OCI-LY7 (cell line): ENCODE data around the gene ST6GALNAC1. TPM values are rescaled to one million over a fixed set of nuclear protein-coding genes. Genes with fewer than 3 reads are reported as not detected.

Experiments
- Bru-seq: library from RNA; stranded (reverse); fragments of 400-500 nt; gene quantifications from one replicate; lab custom pipeline; 2021; lab: Mats Ljungman, UMichigan
- BruChase-seq, 2 experiments: library from RNA; stranded (reverse); fragments of 400-500 nt; gene quantifications; one replicate each; lab custom pipeline; 2021; lab: Mats Ljungman, UMichigan
- BruUV-seq: library from RNA; stranded (reverse); fragments of 400-500 nt; replicated peaks from 2 replicates; lab custom pipeline; 2021; lab: Mats Ljungman, UMichigan
- CTCF ChIA-PET: fragments of 300-600 bp; sonication (Branson Sonifier 250); formaldehyde crosslinking; loops from one replicate; lab custom pipeline; 2022; ENCODE audit warnings: antibody characterized with exemption; ENCODE audit not compliant: unreplicated experiment; lab: Charles Lee
- POLR2A ChIA-PET: fragments of 300-600 bp; sonication (Branson Sonifier 250); formaldehyde crosslinking; loops from one replicate; lab custom pipeline; 2022; ENCODE audit warnings: antibody characterized with exemption; lab: Charles Lee
- DNase-seq: peaks from one replicate; pipeline ENCODE4 v3.0.0-alpha.2; 2015; ENCODE audit warnings: low spot score
- H2AFZ ChIP-seq: fragments of 200-600 bp; sonication (generic), shearing (Covaris generic); 2 replicates; pipeline ENCODE4 v1.6.1; 2014; ENCODE audit warnings: mild to moderate bottlenecking, antibody characterized with exemption, low read length, moderate library complexity
- H3K27ac ChIP-seq: fragments of 200-600 bp; sonication (generic); 2 replicates; pipeline ENCODE4 v1.5.1; 2014; ENCODE audit warnings: mixed run types, low read depth, mild to moderate bottlenecking, moderate library complexity, low read length, inconsistent platforms; ENCODE audit not compliant: poor library complexity, severe bottlenecking
- H3K36me3 ChIP-seq: fragments of 200-600 bp; sonication (generic); 2 replicates; pipeline ENCODE4 v1.6.1; 2014; ENCODE audit warnings: mild to moderate bottlenecking, antibody characterized with exemption, low read length, moderate library complexity, mixed read lengths; ENCODE audit not compliant: insufficient read depth
- H3K4me1 ChIP-seq: fragments of 200-600 bp; sonication (generic); 2 replicates; pipeline ENCODE4 v1.5.1; 2014; ENCODE audit warnings: mild to moderate bottlenecking, low read length; ENCODE audit not compliant: insufficient read depth, poor library complexity, severe bottlenecking
- H3K4me2 ChIP-seq: fragments of 200-600 bp; sonication (generic); 2 replicates; pipeline ENCODE4 v1.6.1; 2014; ENCODE audit warnings: mild to moderate bottlenecking, low read length
- H3K4me3 ChIP-seq: fragments of 200-600 bp; sonication (generic); 2 replicates; pipeline ENCODE4 v1.5.1; 2014; ENCODE audit warnings: mild to moderate bottlenecking, low read depth, low read length; ENCODE audit not compliant: poor library complexity, severe bottlenecking
- H3K79me2 ChIP-seq: fragments of 200-600 bp; sonication (generic); 2 replicates; pipeline ENCODE4 v1.6.1; 2016; ENCODE audit warnings: low read depth, mild to moderate bottlenecking, low read length, moderate library complexity, mixed read lengths; ENCODE audit not compliant: insufficient read depth
- H3K9me2 ChIP-seq: fragments of 200-600 bp; sonication (generic); 2 replicates; pipeline ENCODE4 v1.6.1; 2016; ENCODE audit warnings: mild to moderate bottlenecking, low read length, mixed read lengths; ENCODE audit not compliant: insufficient read depth
- H3K9me3 ChIP-seq: fragments of 200-600 bp; sonication (generic); 2 replicates; pipeline ENCODE4 v1.6.1; 2014; ENCODE audit warnings: mild to moderate bottlenecking, mixed run types, low read length, mixed read lengths
- H4K20me1 ChIP-seq: fragments of 200-600 bp; sonication (generic); 2 replicates; pipeline ENCODE4 v1.6.1; 2014; ENCODE audit warnings: mild to moderate bottlenecking, antibody characterized with exemption, low read length, moderate library complexity, mixed read lengths; ENCODE audit not compliant: insufficient read depth
- EZH2phosphoT487 ChIP-seq: fragments of 200-600 bp; sonication (generic); IDR thresholded peaks from 2 replicates; pipeline ENCODE4 v1.6.1; 2018; ENCODE audit warnings: low read depth, borderline replicate concordance, mild to moderate bottlenecking, mixed run types, antibody characterized with exemption, low read length, moderate library complexity, mixed read lengths
- intact Hi-C: fragments of 100-400 bp; cut with micrococcal nuclease; formaldehyde crosslinking; loops from one replicate; pipeline ENCODE4 v1.10.0; 2022; ENCODE audit not compliant: unreplicated experiment
- long read RNA-seq: library from polyadenylated mRNA; stranded (forward); transcript quantifications from one replicate; pipeline ENCODE4 v2.0.0, GENCODE V29; 2022
- total RNA-seq, 2 experiments: library from RNA; depleted of rRNA in 1 of 2; stranded (reverse); fragments of >200 nt in 1 of 2; shearing (Covaris generic) in 1 of 2; gene quantifications; 2 replicates each; pipeline ENCODE4 v1.2.3, GENCODE V29; 2014 to 2022
- TF ChIP-seq, protein P1 (sequence below): fragments of 200-600 bp; sonication (generic); conservative IDR thresholded peaks from 2 replicates; pipeline ENCODE4 v1.5.1; 2014; ENCODE audit warnings: mild to moderate bottlenecking, antibody characterized with exemption, low read length, moderate library complexity, mixed read lengths

The ST6GALNAC1 gene, protein sequence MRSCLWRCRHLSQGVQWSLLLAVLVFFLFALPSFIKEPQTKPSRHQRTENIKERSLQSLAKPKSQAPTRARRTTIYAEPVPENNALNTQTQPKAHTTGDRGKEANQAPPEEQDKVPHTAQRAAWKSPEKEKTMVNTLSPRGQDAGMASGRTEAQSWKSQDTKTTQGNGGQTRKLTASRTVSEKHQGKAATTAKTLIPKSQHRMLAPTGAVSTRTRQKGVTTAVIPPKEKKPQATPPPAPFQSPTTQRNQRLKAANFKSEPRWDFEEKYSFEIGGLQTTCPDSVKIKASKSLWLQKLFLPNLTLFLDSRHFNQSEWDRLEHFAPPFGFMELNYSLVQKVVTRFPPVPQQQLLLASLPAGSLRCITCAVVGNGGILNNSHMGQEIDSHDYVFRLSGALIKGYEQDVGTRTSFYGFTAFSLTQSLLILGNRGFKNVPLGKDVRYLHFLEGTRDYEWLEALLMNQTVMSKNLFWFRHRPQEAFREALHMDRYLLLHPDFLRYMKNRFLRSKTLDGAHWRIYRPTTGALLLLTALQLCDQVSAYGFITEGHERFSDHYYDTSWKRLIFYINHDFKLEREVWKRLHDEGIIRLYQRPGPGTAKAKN
- total RNA-seq (2014; rRNA removed; shearing (Covaris generic)), result not detected in 2 replicates
- not detected in 2 replicates for total RNA-seq (2022)
- Bru-seq, nascent RNA, result percentile 21 among the genes with signal in this experiment
- BruChase-seq, experiment 1, labeled RNA remaining after a 6-hour chase, result percentile 16 among the genes with signal in this experiment
- BruChase-seq, experiment 2, labeled RNA remaining after a 2-hour chase, result percentile 16 among the genes with signal in this experiment
- long read RNA-seq, result 0 reads

DNA sequence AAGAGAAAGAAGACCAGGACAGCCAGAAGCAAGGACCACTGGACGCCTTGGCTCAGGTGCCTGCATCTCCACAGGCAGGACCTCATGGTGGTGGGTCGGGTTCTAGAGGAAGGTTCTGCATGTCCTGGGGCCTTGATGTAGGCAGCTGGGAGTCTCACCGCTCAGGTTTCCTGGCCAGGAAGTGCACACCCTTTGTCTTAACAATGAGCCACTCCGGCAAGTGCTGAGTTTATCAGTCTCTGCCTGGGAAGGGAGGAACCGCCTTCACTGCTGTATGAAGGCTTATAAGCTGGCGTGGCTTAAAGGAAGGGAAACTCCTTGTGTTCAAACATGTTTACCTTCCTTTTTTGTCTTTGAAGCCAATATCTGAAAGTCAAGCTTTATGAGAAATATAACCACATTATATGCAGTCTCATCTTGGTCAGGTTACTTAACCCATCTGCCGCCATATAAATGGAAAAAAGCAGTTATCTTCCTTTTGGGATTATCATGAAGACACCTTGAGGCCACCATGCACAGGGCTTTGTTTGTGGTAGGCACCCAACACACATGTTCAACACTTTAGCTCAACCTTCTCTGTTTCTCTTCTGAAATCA, at the start of gene ST6GALNAC1:
ST6GALNAC1 (minus strand) TSS at position 205 of the 596 bp plus-strand sequence; CDS start at position 86, 119 bp downstream.
- no peaks in the 10 kb centered on the region for H3K79me2 ChIP-seq
- DNase-seq, result no peak
- H3K9me2 ChIP-seq, result no peaks in the 10 kb centered on the region
- POLR2A ChIA-PET, result no interaction called here
- no peak within 1 kb of the TSS for H3K27ac ChIP-seq
- no peaks in the 10 kb centered on the region for H3K36me3 ChIP-seq
- BruUV-seq, result no TSS peak
- CTCF ChIA-PET, result no interaction called here
- no peak within 1 kb of the TSS for H2AFZ ChIP-seq
- no peaks in the 10 kb centered on the region for H4K20me1 ChIP-seq
- H3K4me2 ChIP-seq, result no peak within 1 kb of the TSS
- intact Hi-C loops, result no loop called here
- H3K4me3 ChIP-seq, result no peak within 1 kb of the TSS
- peaks cover 8% of the 10 kb centered on the region; the same call in 1 of the 2 replicates for H3K9me3 ChIP-seq
- H3K4me1 ChIP-seq, result no peaks in the 10 kb centered on the region
- no peak for TF ChIP-seq EZH2phosphoT487
- TF ChIP-seq, protein P1, sequence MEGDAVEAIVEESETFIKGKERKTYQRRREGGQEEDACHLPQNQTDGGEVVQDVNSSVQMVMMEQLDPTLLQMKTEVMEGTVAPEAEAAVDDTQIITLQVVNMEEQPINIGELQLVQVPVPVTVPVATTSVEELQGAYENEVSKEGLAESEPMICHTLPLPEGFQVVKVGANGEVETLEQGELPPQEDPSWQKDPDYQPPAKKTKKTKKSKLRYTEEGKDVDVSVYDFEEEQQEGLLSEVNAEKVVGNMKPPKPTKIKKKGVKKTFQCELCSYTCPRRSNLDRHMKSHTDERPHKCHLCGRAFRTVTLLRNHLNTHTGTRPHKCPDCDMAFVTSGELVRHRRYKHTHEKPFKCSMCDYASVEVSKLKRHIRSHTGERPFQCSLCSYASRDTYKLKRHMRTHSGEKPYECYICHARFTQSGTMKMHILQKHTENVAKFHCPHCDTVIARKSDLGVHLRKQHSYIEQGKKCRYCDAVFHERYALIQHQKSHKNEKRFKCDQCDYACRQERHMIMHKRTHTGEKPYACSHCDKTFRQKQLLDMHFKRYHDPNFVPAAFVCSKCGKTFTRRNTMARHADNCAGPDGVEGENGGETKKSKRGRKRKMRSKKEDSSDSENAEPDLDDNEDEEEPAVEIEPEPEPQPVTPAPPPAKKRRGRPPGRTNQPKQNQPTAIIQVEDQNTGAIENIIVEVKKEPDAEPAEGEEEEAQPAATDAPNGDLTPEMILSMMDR, result no peak

DNA sequence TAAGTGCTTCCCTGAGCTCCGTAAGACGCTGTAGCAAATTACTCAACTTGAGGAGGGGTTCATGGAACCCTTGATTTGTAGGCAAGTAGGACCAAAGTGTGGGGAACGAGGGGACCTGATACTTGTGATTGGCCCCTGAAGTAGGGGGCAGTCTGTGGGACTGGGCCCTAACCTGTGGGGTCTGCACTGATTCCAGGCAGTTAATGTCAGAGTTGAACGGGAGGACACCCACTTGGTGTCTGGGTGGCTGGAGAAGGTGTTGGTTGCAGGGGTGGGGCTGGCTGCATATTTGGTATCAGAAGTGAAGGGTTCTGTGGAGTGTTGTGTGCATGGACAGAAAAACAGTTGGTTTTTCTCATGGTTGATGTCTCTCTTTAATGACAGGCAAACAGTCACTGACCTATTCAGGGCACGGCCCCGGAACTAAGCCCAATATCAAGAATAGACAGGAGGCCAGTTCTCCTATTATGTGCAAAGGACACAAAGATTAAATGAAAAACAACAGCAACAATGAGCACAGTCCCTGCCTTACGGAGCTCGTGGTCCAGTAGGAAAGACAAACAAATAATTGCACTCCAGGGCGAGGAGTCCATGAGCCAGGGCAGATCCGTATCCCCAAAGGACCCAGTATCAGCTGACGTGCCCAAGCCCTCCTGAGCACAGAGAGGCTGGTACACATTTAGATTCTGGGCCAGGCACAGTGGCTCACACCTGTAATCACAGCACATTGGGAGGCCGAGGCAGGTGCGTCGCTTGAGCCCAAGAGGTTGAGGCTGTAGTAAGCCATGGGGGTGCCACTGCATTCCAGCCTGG, 48.0 kb upstream of the ST6GALNAC1 start:
- no peaks in the 10 kb centered on the region for H3K9me3 ChIP-seq
- H3K4me1 ChIP-seq, result peaks cover 1% of the 10 kb centered on the region
- intact Hi-C loops, result no loop called here
- no peaks in the 10 kb centered on the region for H4K20me1 ChIP-seq
- DNase-seq, result no peak
- H3K9me2 ChIP-seq, result no peaks in the 10 kb centered on the region
- ChIA-PET CTCF (interaction anchor here (1.0 kb wide), 1 partner anchor 9 kb away, joined by 3 read pairs; no protein-coding TSS in a partner anchor), POLR2A (interaction anchor here (0.6 to 1.0 kb wide), 2 partner anchors 12 to 27 kb away, joined by 3 read pairs; no protein-coding TSS in a partner anchor)
- TF ChIP-seq, protein P1, result no peak
- TF ChIP-seq EZH2phosphoT487, result no peak
- H3K79me2 ChIP-seq, result no peaks in the 10 kb centered on the region
- H3K36me3 ChIP-seq, result no peaks in the 10 kb centered on the region
- no peak overlapping the region for H3K4me2 ChIP-seq
- no peak overlapping the region for H3K27ac ChIP-seq
- H3K4me3 ChIP-seq, result no peak overlapping the region
- no peak overlapping the region for H2AFZ ChIP-seq
- BruUV-seq, result no TSS peak
